Adrenal gland (tissue), 12 donors: ENCODE data around the gene DHX16. TPM values are rescaled to one million over a fixed set of nuclear protein-coding genes. Genes with fewer than 3 reads are reported as not detected.

Experiments used
- DNase-seq, 7 donors: peaks; one replicate each; pipeline ENCODE4 v3.0.0-alpha.2; 2019 to 2020
- H3K27ac ChIP-seq, 5 donors: fragments of 200-600 bp; sonication (generic) in 4 of 5; 1 replicate in 3 of 5; 2 replicates in 2 of 5; pipeline versions ENCODE4 v1.5.1 to v1.8.0; 2016 to 2020; ENCODE audit warnings: mild to moderate bottlenecking in 1 of 5
- H3K27me3 ChIP-seq: fragments of 200-600 bp; 2 replicates; pipeline ENCODE4 v1.8.0; 2021
- H3K36me3 ChIP-seq, 2 donors: fragments of 200-600 bp; replicated peaks in 1 of 2; 1 replicate in 1 of 2; 2 replicates in 1 of 2; pipeline versions ENCODE4 v1.5.1 to v1.8.0; 2018 to 2022
- H3K4me1 ChIP-seq, 2 donors: fragments of 200-600 bp; replicated peaks in 1 of 2; 1 replicate in 1 of 2; 2 replicates in 1 of 2; pipeline versions ENCODE4 v1.5.1 to v1.8.0; 2018 to 2021
- H3K4me3 ChIP-seq, 4 donors: fragments of 200-600 bp; sonication (generic) in 3 of 4; one replicate each; pipeline ENCODE4 v1.5.1; 2016 to 2018
- H3K9me3 ChIP-seq, 3 donors: fragments of 200-600 bp; sonication (generic) in 1 of 3; replicated peaks in 1 of 3; 1 replicate in 2 of 3; 2 replicates in 1 of 3; pipeline versions ENCODE4 v1.5.1 to v1.8.0; 2016 to 2021
- CTCF ChIP-seq, 6 experiments: fragments of 450-650 bp in 4 of 6; fragments of 200-600 bp in 2 of 6; sonication (generic) in 1 of 6; IDR thresholded peaks; 1 replicate in 5 of 6; 2 replicates in 1 of 6; pipeline versions ENCODE4 v1.5.1 to v1.8.0; 2016 to 2021; ENCODE audit warnings: antibody characterized with exemption in 6 of 6, mild to moderate bottlenecking in 2 of 6, moderate library complexity in 1 of 6
- POLR2A ChIP-seq, 2 donors: fragments of 450-650 bp; IDR thresholded peaks; one replicate each; pipeline ENCODE4 v1.6.1; 2017; ENCODE audit warnings: antibody characterized with exemption in 2 of 2, mild to moderate bottlenecking in 2 of 2, moderate library complexity in 1 of 2
- WGBS, 4 donors: extraction: QIAGEN DNeasy Blood & Tissue Kit in 2 of 4; methylation state at CpG; one replicate each; pipeline versions ENCODE4 v1.1.5 to v1.1.7; 2013 to 2017; 5-methylcytosine and 5-hydroxymethylcytosine counted together
- intact Hi-C, 2 donors: fragments of 100-400 bp; cut with DNase I; formaldehyde crosslinking; loops; one replicate each; pipeline versions ENCODE4 v1.14.1 to v1.15.0; 2022 to 2023
- polyA plus RNA-seq, 3 donors: library from polyadenylated mRNA; stranded (reverse); fragments of 200-250 nt in 2 of 3; fragments of 350-450 nt in 1 of 3; fragmentation: Illumina TruSeq in 1 of 3; extraction: RNeasy Lipid Tissue Mini Kit (QIAGEN cat#74804) in 1 of 3; gene quantifications; one replicate each; pipeline ENCODE4 v1.2.3, GENCODE V29; 2013 to 2014
- total RNA-seq, 9 donors: library from RNA; depleted of rRNA in 4 of 9; stranded (reverse); fragments of >200 nt in 4 of 9; fragments of 120-200 nt in 1 of 9; fragmentation: NEBNext Ultra II Directional in 1 of 9; extraction: Animal tissue kit (Norgen Biotek cat#: 25700) in 1 of 9; gene quantifications; one replicate each; pipeline versions ENCODE4 v1.1.0 to v1.2.4, GENCODE V29; 2013 to 2023
- donor health status: healthy with polysubstance abuse.
- donor health status: Bipolar disorder and iron deficiency.
- donor health status: DM: yes; HTN: yes; CAD: no.
- donor health status: DM: no; HTN: no; CAD: no.
- donor health status: DM: no; HTN: no; CAD: no.
- donor health status: DM: yes; HTN: yes; CAD: no.

Gene DHX16
- total and polyA plus RNA-seq, 12 donors = 16.4 to 75.9 (median 30.2) TPM

DNA sequence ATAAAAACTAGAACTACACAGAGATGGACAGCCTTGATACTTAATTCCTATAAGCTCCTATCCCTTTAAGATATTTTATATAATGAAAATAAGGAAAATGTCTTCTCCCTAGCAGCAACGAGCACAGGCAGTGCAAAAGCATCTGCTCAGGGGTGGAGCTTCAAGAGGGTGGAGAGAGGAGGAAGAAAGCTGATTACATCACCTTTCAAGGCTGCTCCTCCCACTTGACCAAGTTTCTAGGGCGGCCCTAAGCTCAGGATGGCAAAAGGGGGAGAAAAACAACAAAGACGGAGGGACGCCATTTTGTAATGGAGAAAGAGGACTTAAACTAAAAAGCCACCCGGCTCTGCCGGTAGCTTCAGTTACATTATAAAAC lies 58.0 kb downstream of the DHX16 start:
- WGBS, 4 donors = 0 to 1% (median 1%) methylated on average over 6 of the region's 6 CpGs
- H3K27me3 ChIP-seq = no peaks in the 10 kb centered on the region
- H3K9me3 ChIP-seq = no peaks in the 10 kb centered on the region
- peaks cover 10 to 51% of the 10 kb centered on the region in 2 donors for H3K4me1 ChIP-seq
- H3K36me3 ChIP-seq = peaks cover 0 to 21% of the 10 kb centered on the region in 2 donors
- peak overlapping the region in 2 of 4 donors; percentile 61 to 81 for H3K4me3 ChIP-seq
- peak; percentile 88 to 96 (median 94) for DNase-seq
- H3K27ac ChIP-seq = peak overlapping the region; percentile 89 to 96 (median 95)
- TF ChIP-seq POLR2A (IDR thresholded peaks at IDR 0.05) = peak; percentile 39 to 88
- no peak for TF ChIP-seq CTCF (IDR thresholded peaks at IDR 0.05)
- intact Hi-C loops = no loop called here

- H3K36me3 ChIP-seq = peaks cover 0 to 19% of the 10 kb centered on the region in 2 donors
- TF ChIP-seq CTCF (IDR thresholded peaks at IDR 0.05) = no peak
- peak in 1 of 2 donors; percentile 35 for TF ChIP-seq POLR2A (IDR thresholded peaks at IDR 0.05)
- H3K4me3 ChIP-seq = peak overlapping the region in 1 of 4 donors; percentile 61
- H3K27me3 ChIP-seq = no peaks in the 10 kb centered on the region
- DNase-seq = no peak
- no peaks in the 10 kb centered on the region for H3K9me3 ChIP-seq
- peak overlapping the region; percentile 85 to 96 (median 95) for H3K27ac ChIP-seq
- peaks cover 10 to 51% of the 10 kb centered on the region in 2 donors for H3K4me1 ChIP-seq
- 26 to 31% (median 29%) methylated on average over 8 of the region's 8 CpGs for WGBS, 4 donors
- intact Hi-C loops = no loop called here
Measured at GRCh38 chr6:30614044-30614842, 58.6 kb downstream of the DHX16 start.

- H3K36me3 ChIP-seq = peaks cover 0 to 26% of the 10 kb centered on the region in 2 donors
- peak overlapping the region in 1 of 4 donors; percentile 61 for H3K4me3 ChIP-seq
- DNase-seq = no peak
- no peaks in the 10 kb centered on the region for H3K9me3 ChIP-seq
- H3K4me1 ChIP-seq = peaks cover 6 to 45% of the 10 kb centered on the region in 2 donors
- intact Hi-C loops = no loop called here
- no peak for TF ChIP-seq CTCF (IDR thresholded peaks at IDR 0.05)
- TF ChIP-seq POLR2A (IDR thresholded peaks at IDR 0.05) = no peak
- H3K27ac ChIP-seq = peak overlapping the region; percentile 10 to 96 (median 53)
- H3K27me3 ChIP-seq = no peaks in the 10 kb centered on the region
Measured at GRCh38 chr6:30613251-30614043, 59.4 kb downstream of the DHX16 start.

- Histone ChIP-seq H3K4me3 (no peak overlapping the region), H3K9me3 (no peaks in the 10 kb centered on the region), H3K4me1 (peaks cover 4 to 43% of the 10 kb centered on the region in 2 donors), H3K36me3 (peaks cover 0 to 33% of the 10 kb centered on the region in 2 donors), H3K27me3 (no peaks in the 10 kb centered on the region), H3K27ac (peak overlapping the region in 3 of 5 donors; percentile 53 to 96 (median 92))
- DNase-seq = no peak
- peak in 1 of 6 experiments; percentile 4 for TF ChIP-seq CTCF (IDR thresholded peaks at IDR 0.05)
- peak; percentile 34 to 36 for TF ChIP-seq POLR2A (IDR thresholded peaks at IDR 0.05)
- intact Hi-C loops = no loop called here
- 41 to 53% (median 48%) methylated on average over 6 of the region's 6 CpGs for WGBS, 4 donors
Measured at GRCh38 chr6:30612687-30613248, 60.0 kb downstream of the DHX16 start.
